ENCODE data around the gene NAV2.

Gene NAV2

DNA sequence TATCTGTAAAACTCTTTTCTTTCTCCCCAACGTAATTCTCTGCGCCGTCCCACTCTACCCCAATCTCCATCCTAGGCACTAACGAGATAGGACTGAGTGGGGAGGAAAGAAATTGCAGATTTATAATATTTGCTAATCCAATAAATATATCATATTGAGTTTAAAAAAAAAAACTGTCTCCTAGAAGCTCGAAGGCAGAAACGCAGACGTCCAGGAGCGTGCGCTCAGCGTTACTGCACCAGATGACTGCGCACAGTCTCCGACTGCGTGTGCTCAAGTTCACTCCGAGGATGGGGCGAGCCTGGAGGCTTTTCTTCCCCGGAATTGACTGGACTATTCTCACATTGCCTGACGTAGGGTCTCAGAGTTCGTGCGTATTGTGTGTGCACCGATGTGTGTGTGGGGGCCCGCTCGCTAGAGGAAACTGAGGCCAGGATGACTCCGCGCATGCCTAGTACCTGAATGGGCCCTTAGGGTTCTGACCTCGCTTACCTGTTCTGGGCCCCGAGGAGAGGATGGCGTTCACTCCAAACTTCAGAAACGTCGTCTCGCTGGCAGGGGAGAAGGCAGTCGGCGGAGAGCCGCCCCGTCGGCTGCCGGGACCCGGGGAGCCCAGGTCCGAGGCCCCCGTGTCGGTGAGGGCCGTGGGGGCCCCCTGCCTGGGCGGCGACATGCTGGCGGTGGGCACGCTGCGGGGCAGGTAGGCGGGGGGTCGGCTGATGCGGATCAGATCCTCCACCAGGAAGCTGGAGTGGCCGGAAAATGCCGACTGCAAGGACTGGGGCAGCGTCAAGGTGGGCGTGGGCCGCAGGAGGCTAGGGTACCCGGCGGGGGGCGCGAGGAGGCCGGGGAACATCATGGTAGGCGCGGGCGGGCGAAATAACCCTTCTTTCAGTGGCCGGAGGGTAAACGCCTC is 447.1 kb downstream of the NAV2 start:
- H4K8ac ChIP-seq (ENCODE audit: low read depth, low read length), result no peak overlapping the region
- no peak overlapping the region for H3K4me3 ChIP-seq (ENCODE audit: low read depth, low read length)
- H3K79me1 ChIP-seq (ENCODE audit: low read length), result no peaks in the 10 kb centered on the region
- H3K27ac ChIP-seq (ENCODE audit: low read depth, low read length), result no peak overlapping the region
- no peak overlapping the region for H3K4me2 ChIP-seq (ENCODE audit: low read length)
- no CpG with 5 or more reads among the region's 65 CpGs for WGBS (ENCODE audit: extremely low coverage, insufficient coverage, insufficient read length)
- H3K9me3 ChIP-seq (ENCODE audit: insufficient read depth, low read depth, low read length), result peaks cover 11% of the 10 kb centered on the region
- no peak overlapping the region for H3K4ac ChIP-seq (ENCODE audit: low read depth, low read length)
- H3K36me3 ChIP-seq (ENCODE audit: control insufficient read depth in 1 of 2, insufficient read depth in 2 of 2, low read length in 2 of 2), result no peaks in the 10 kb centered on the region
- H2AFZ ChIP-seq (ENCODE audit: insufficient read depth, low read length, poor library complexity), result no peak overlapping the region
- no peaks in the 10 kb centered on the region for H3K79me2 ChIP-seq (ENCODE audit: control insufficient read depth, insufficient read depth, low read length, poor library complexity)
- H3K14ac ChIP-seq (ENCODE audit: low read length), result no peak overlapping the region
- H3K9ac ChIP-seq (ENCODE audit: low read length), result no peak overlapping the region
- H4K91ac ChIP-seq (ENCODE audit: low read depth, low read length), result no peak overlapping the region
- H2BK12ac ChIP-seq (ENCODE audit: low read length), result no peak overlapping the region
- H2BK5ac ChIP-seq (ENCODE audit: low read depth, low read length, poor library complexity), result no peak overlapping the region
- peaks cover 79% of the 10 kb centered on the region for H3K27me3 ChIP-seq (ENCODE audit: insufficient read depth, low read length)
- no peak overlapping the region for H2AK5ac ChIP-seq (ENCODE audit: low read length)
- H3K18ac ChIP-seq (ENCODE audit: low read length), result no peak overlapping the region
- H3K4me1 ChIP-seq (ENCODE audit: control insufficient read depth in 1 of 2, insufficient read depth in 2 of 2, low read length in 2 of 2), result peaks cover 8 to 19% of the 10 kb centered on the region in 2 experiments
- no peak for DNase-seq
- no peak overlapping the region for H2BK120ac ChIP-seq (ENCODE audit: insufficient read depth, low read length, poor library complexity)
- no peak overlapping the region for H4K12ac ChIP-seq (ENCODE audit: low read depth, low read length)
- H3K23ac ChIP-seq (ENCODE audit: low read length), result no peak overlapping the region

- H4K12ac ChIP-seq (ENCODE audit: low read depth, low read length), result no peak within 1 kb of the TSS
- peaks cover 85% of the 10 kb centered on the region for H3K27me3 ChIP-seq (ENCODE audit: insufficient read depth, low read length)
- H3K4me1 ChIP-seq (ENCODE audit: control insufficient read depth in 1 of 2, insufficient read depth in 2 of 2, low read length in 2 of 2), result peaks cover 7 to 18% of the 10 kb centered on the region in 2 experiments
- no peak within 1 kb of the TSS for H2AFZ ChIP-seq (ENCODE audit: insufficient read depth, low read length, poor library complexity)
- no peak within 1 kb of the TSS for H3K4me3 ChIP-seq (ENCODE audit: low read depth, low read length)
- no CpG with 5 or more reads among the region's 30 CpGs for WGBS (ENCODE audit: extremely low coverage, insufficient coverage, insufficient read length)
- H2BK120ac ChIP-seq (ENCODE audit: insufficient read depth, low read length, poor library complexity), result no peak within 1 kb of the TSS
- H2BK12ac ChIP-seq (ENCODE audit: low read length), result no peak within 1 kb of the TSS
- H2AK5ac ChIP-seq (ENCODE audit: low read length), result no peak within 1 kb of the TSS
- H3K27ac ChIP-seq (ENCODE audit: low read depth, low read length), result no peak within 1 kb of the TSS
- H3K36me3 ChIP-seq (ENCODE audit: control insufficient read depth in 1 of 2, insufficient read depth in 2 of 2, low read length in 2 of 2), result no peaks in the 10 kb centered on the region
- no peak within 1 kb of the TSS for H3K23ac ChIP-seq (ENCODE audit: low read length)
- H3K4me2 ChIP-seq (ENCODE audit: low read length), result no peak within 1 kb of the TSS
- H3K9me3 ChIP-seq (ENCODE audit: insufficient read depth, low read depth, low read length), result peaks cover 14% of the 10 kb centered on the region
- H3K14ac ChIP-seq (ENCODE audit: low read length), result no peak within 1 kb of the TSS
- no peak within 1 kb of the TSS for H2BK5ac ChIP-seq (ENCODE audit: low read depth, low read length, poor library complexity)
- H3K79me1 ChIP-seq (ENCODE audit: low read length), result no peaks in the 10 kb centered on the region
- no peaks in the 10 kb centered on the region for H3K79me2 ChIP-seq (ENCODE audit: control insufficient read depth, insufficient read depth, low read length, poor library complexity)
- no peak within 1 kb of the TSS for H4K8ac ChIP-seq (ENCODE audit: low read depth, low read length)
- no peak within 1 kb of the TSS for H4K91ac ChIP-seq (ENCODE audit: low read depth, low read length)
- H3K4ac ChIP-seq (ENCODE audit: low read depth, low read length), result no peak within 1 kb of the TSS
- no peak within 1 kb of the TSS for H3K9ac ChIP-seq (ENCODE audit: low read length)
- no peak within 1 kb of the TSS for H3K18ac ChIP-seq (ENCODE audit: low read length)
- no peak for DNase-seq
These were observed 448.0 kb downstream of the NAV2 start, which contains the start of gene DBX1 for GRCh38 chr11:20160425-20161229. TSS of gene DBX1 (minus strand) at chr11:20160475. CDS start at chr11:20160324, 151 bp downstream.

GRCh38 chr11:20161230-20161918 is 448.7 kb downstream of the NAV2 start:
- Histone ChIP-seq H3K9ac (ENCODE audit: low read length) (no peak overlapping the region), H2BK5ac (ENCODE audit: low read depth, low read length, poor library complexity) (no peak overlapping the region), H2AK5ac (ENCODE audit: low read length) (no peak overlapping the region), H3K4ac (ENCODE audit: low read depth, low read length) (no peak overlapping the region), H3K4me2 (ENCODE audit: low read length) (no peak overlapping the region), H2BK120ac (ENCODE audit: insufficient read depth, low read length, poor library complexity) (no peak overlapping the region), H3K9me3 (ENCODE audit: insufficient read depth, low read depth, low read length) (peaks cover 14% of the 10 kb centered on the region), H3K14ac (ENCODE audit: low read length) (no peak overlapping the region), H2BK12ac (ENCODE audit: low read length) (no peak overlapping the region), H2AFZ (ENCODE audit: insufficient read depth, low read length, poor library complexity) (no peak overlapping the region), H4K12ac (ENCODE audit: low read depth, low read length) (no peak overlapping the region), H3K4me3 (ENCODE audit: low read depth, low read length) (no peak overlapping the region), H3K23ac (ENCODE audit: low read length) (no peak overlapping the region), H3K79me2 (ENCODE audit: control insufficient read depth, insufficient read depth, low read length, poor library complexity) (no peaks in the 10 kb centered on the region), H4K91ac (ENCODE audit: low read depth, low read length) (no peak overlapping the region), H3K27ac (ENCODE audit: low read depth, low read length) (no peak overlapping the region), H3K18ac (ENCODE audit: low read length) (no peak overlapping the region), H4K8ac (ENCODE audit: low read depth, low read length) (no peak overlapping the region), H3K36me3 (ENCODE audit: control insufficient read depth in 1 of 2, insufficient read depth in 2 of 2, low read length in 2 of 2) (no peaks in the 10 kb centered on the region), H3K79me1 (ENCODE audit: low read length) (no peaks in the 10 kb centered on the region), H3K4me1 (ENCODE audit: control insufficient read depth in 1 of 2, insufficient read depth in 2 of 2, low read length in 2 of 2) (peaks cover 4 to 11% of the 10 kb centered on the region in 2 experiments), H3K27me3 (ENCODE audit: insufficient read depth, low read length) (peaks cover 81% of the 10 kb centered on the region)
- DNase-seq, result peak; percentile 26 to 56
- no CpG with 5 or more reads among the region's 29 CpGs for WGBS (ENCODE audit: extremely low coverage, insufficient coverage, insufficient read length)

Data from trophoblast cell (in vitro differentiated cells and primary cell).